Gastrocnemius medialis (tissue), 4 donors: ENCODE results near the gene CRIP3.

Experiments used
- POLR2A ChIP-seq, 2 donors: fragments of 450-650 bp; IDR thresholded peaks; one replicate each; pipeline ENCODE4 v1.6.1; 2017; ENCODE audit warnings: antibody characterized with exemption in 2 of 2, mild to moderate bottlenecking in 2 of 2, moderate library complexity in 2 of 2
- TF ChIP-seq, protein P1 (sequence below), 5 experiments: fragments of 450-650 bp in 3 of 5; fragments of 200-600 bp in 2 of 5; sonication (generic) in 2 of 5; IDR thresholded peaks in 4 of 5; conservative IDR thresholded peaks in 1 of 5; 1 replicate in 4 of 5; 2 replicates in 1 of 5; pipeline ENCODE4 v1.5.1; 2016 to 2019; ENCODE audit warnings: antibody characterized with exemption in 5 of 5, mild to moderate bottlenecking in 3 of 5, moderate library complexity in 3 of 5

DNA sequence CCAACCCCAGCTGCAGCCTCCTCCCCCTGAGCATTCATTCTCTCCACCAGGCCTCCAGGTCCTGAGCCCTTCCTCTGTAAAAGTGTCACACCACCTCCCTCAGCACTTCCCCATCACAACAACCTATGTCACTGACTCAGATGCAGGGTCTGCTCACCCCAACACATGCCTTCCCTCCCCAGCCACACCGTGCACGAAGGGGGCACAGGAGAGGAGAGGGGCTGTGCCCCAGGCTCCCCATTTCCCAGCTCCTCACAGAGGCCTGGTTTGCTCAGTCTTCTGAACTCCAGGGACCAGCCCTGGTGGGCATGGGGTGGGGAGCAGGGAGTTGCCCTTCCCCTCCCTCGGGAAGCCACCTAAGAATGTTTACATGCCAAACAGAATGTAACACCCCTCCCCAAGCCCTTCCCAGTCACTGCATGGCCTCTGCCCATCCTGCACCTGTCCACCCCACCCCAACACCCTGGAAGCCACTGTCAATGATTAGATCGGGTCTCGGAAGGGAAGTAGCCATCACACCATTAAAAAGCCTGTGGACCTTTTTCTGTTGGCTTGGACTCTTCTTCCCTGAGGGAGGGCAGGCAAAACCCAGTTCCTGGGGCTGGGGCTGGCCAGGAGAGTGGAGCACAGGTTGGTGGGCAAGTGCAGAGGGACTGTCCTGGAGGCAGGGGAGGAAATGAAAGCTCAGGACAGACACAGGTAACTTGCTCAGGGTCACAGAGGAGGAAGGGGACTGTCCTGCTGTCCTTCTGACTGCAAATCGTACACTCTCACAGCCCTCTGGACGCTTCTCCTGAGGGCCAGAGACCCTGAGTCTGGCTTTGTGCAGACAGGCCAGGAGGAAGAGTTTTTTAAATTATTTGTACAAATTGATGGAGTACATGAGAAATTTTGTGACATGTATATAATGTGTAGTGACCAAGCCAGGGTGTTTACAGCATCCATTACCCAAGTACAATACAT, 20.6 kb downstream of the CRIP3 start:
- TF ChIP-seq, protein P1, sequence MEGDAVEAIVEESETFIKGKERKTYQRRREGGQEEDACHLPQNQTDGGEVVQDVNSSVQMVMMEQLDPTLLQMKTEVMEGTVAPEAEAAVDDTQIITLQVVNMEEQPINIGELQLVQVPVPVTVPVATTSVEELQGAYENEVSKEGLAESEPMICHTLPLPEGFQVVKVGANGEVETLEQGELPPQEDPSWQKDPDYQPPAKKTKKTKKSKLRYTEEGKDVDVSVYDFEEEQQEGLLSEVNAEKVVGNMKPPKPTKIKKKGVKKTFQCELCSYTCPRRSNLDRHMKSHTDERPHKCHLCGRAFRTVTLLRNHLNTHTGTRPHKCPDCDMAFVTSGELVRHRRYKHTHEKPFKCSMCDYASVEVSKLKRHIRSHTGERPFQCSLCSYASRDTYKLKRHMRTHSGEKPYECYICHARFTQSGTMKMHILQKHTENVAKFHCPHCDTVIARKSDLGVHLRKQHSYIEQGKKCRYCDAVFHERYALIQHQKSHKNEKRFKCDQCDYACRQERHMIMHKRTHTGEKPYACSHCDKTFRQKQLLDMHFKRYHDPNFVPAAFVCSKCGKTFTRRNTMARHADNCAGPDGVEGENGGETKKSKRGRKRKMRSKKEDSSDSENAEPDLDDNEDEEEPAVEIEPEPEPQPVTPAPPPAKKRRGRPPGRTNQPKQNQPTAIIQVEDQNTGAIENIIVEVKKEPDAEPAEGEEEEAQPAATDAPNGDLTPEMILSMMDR (IDR thresholded peaks at IDR 0.05 in 4 of 5, conservative IDR thresholded peaks at IDR 0.05 in 1 of 5): no peak
- no peak for TF ChIP-seq POLR2A (IDR thresholded peaks at IDR 0.05)
